A549 (cell line): ENCODE data around the gene ZBTB8A. TPM values are rescaled to one million over a fixed set of nuclear protein-coding genes. Genes with fewer than 3 reads are reported as not detected.
A peak's percentile ranks its signal among the peaks of the same experiment; 100 is the strongest.
"Not testable (repeated sequence)": the region's sequence is repeated elsewhere in the genome, so short reads cannot be mapped to it uniquely, and the experiment has no call there.

ENCODE experiments used
- ATAC-seq, 2 experiments: fragments of 200-7000 bp in 1 of 2; fragments of >200 bp in 1 of 2; cut with Nextera tagmentation in 1 of 2; cut with Tn5 transposase in 1 of 2; 3 replicates each; pipeline versions ENCODE4 v1.8.0 to v1.9.1; 2018 to 2020; ENCODE audit warnings: mild to moderate bottlenecking in 1 of 2, moderate library complexity in 1 of 2
- CTCF ChIA-PET: fragments of 300-600 bp; sonication (Branson Sonifier 250); formaldehyde crosslinking; extraction: SDS; loops from one replicate; lab custom pipeline; 2021; ENCODE audit warnings: antibody characterized with exemption, inconsistent platforms; lab: Yijun Ruan, JAX
- POLR2A ChIA-PET: fragments of 350-600 bp; formaldehyde crosslinking; extraction: SDS; loops from one replicate; lab custom pipeline; 2021; ENCODE audit warnings: antibody characterized with exemption, inconsistent platforms; lab: Yijun Ruan, JAX
- DNase-seq, 2 experiments: peaks; one replicate each; pipeline versions ENCODE4 v3.0.0 to v3.0.0-alpha.2; 2011 to 2016; ENCODE audit warnings: low read depth in 1 of 2, low spot score in 1 of 2
- FAIRE-seq: peaks from 2 replicates; lab custom pipeline; 2011; peaks lifted over from hg19 to GRCh38; lab: Jason Lieb, UNC
- H3K27ac ChIP-seq, 2 experiments: fragments of >200 bp; sonication (Bioruptor Twin); formaldehyde crosslinking; 3 replicates each; pipeline ENCODE4 v1.5.1; 2016 to 2017
- H3K4me1 ChIP-seq: fragments of >200 bp; sonication (Bioruptor Twin); formaldehyde crosslinking; 3 replicates; pipeline ENCODE4 v1.6.1; 2016
- H3K4me2 ChIP-seq: fragments of >200 bp; sonication (Bioruptor Twin); formaldehyde crosslinking; 3 replicates; pipeline ENCODE4 v1.6.1; 2016
- H3K4me3 ChIP-seq: fragments of >200 bp; sonication (Bioruptor Twin); formaldehyde crosslinking; 3 replicates; pipeline ENCODE4 v1.5.1; 2016
- H3K9me3 ChIP-seq: fragments of >200 bp; sonication (Bioruptor Twin); formaldehyde crosslinking; 3 replicates; pipeline ENCODE4 v1.6.1; 2016
- ATOH8 ChIP-seq: fragments of 250-450 bp; sonication (Bioruptor Pico); IDR thresholded peaks from 2 replicates; pipeline ENCODE4 v1.5.0; 2020; ENCODE audit warnings: low read depth, mild to moderate bottlenecking, moderate library complexity
- CBX8 ChIP-seq: fragments of 200-600 bp; sonication (generic); IDR thresholded peaks from 2 replicates; pipeline ENCODE4 v1.6.1; 2016
- ELK1 ChIP-seq: fragments of 150-350 bp; IDR thresholded peaks from 2 replicates; pipeline ENCODE4 v1.6.1; 2014; ENCODE audit warnings: low read depth, mild to moderate bottlenecking, low read length
- EP300 ChIP-seq, 2 experiments: fragments of >200 bp; sonication (Bioruptor Twin); formaldehyde crosslinking; IDR thresholded peaks; 2 replicates in 1 of 2; 3 replicates in 1 of 2; pipeline ENCODE4 v1.6.1; 2016 to 2017
- FOXS1 ChIP-seq: fragments of 250-450 bp; sonication (Bioruptor Pico); IDR thresholded peaks from 2 replicates; pipeline ENCODE4 v1.5.0; 2020; ENCODE audit warnings: mild to moderate bottlenecking, moderate library complexity
- GATA3 ChIP-seq: IDR thresholded peaks from 2 replicates; pipeline ENCODE4 v1.6.1; 2012; ENCODE audit warnings: borderline replicate concordance
- HMGXB4 ChIP-seq: fragments of 250-450 bp; sonication (Bioruptor Pico); IDR thresholded peaks from 2 replicates; pipeline ENCODE4 v1.5.0; 2021; ENCODE audit warnings: mild to moderate bottlenecking, moderate library complexity, borderline replicate concordance
- KDM5A ChIP-seq: fragments of 200-600 bp; sonication (generic); IDR thresholded peaks from 2 replicates; pipeline ENCODE4 v1.6.1; 2016; ENCODE audit warnings: antibody characterized with exemption, mild to moderate bottlenecking
- MAZ ChIP-seq: fragments of 150-350 bp; IDR thresholded peaks from 2 replicates; pipeline ENCODE4 v1.6.1; 2014; ENCODE audit warnings: antibody characterized with exemption, low read depth, low read length, borderline replicate concordance
- MYC ChIP-seq: IDR thresholded peaks from 2 replicates; pipeline ENCODE4 v1.6.1; 2012; ENCODE audit warnings: mild to moderate bottlenecking, inconsistent platforms, low read length, improper control_type of control experiment, borderline replicate concordance
- NPAS2 ChIP-seq: fragments of 250-450 bp; sonication (Bioruptor Pico); IDR thresholded peaks from 2 replicates; pipeline ENCODE4 v1.8.0; 2022; ENCODE audit warnings: mild to moderate bottlenecking, moderate library complexity, borderline replicate concordance
- PBX3 ChIP-seq: IDR thresholded peaks from 2 replicates; pipeline ENCODE4 v1.6.1; 2012
- POLR2AphosphoS2 ChIP-seq: conservative IDR thresholded peaks from 2 replicates; pipeline ENCODE4 v1.6.1; 2012; ENCODE audit warnings: low read length, improper control_type of control experiment, inconsistent platforms
- RARB ChIP-seq: fragments of 250-450 bp; sonication (Bioruptor Pico); IDR thresholded peaks from 2 replicates; pipeline ENCODE4 v1.8.0; 2021; ENCODE audit warnings: mild to moderate bottlenecking, moderate library complexity
- RCOR1 ChIP-seq: fragments of 150-350 bp; IDR thresholded peaks from 2 replicates; pipeline ENCODE4 v1.6.1; 2014; ENCODE audit warnings: antibody characterized with exemption, low read length, low read depth
- RFX5 ChIP-seq: fragments of 450-650 bp; IDR thresholded peaks from 2 replicates; pipeline ENCODE4 v1.7.1; 2014; ENCODE audit warnings: antibody characterized with exemption, mild to moderate bottlenecking, moderate library complexity
- ZC3H11A ChIP-seq: fragments of 450-650 bp; IDR thresholded peaks from 2 replicates; pipeline ENCODE4 v1.6.1; 2014; ENCODE audit warnings: antibody characterized with exemption, mild to moderate bottlenecking
- WGBS: methylation state at CpG from one replicate; pipeline ENCODE4 v1.1.6; 2017; ENCODE audit errors: missing lambda C conversion rate; 5-methylcytosine and 5-hydroxymethylcytosine counted together
- polyA plus RNA-seq, 4 experiments: library from polyadenylated mRNA; depleted of rRNA in 3 of 4; stranded (reverse); fragments of >200 nt; fragmentation: RNase III in 1 of 4; extraction: RNeasy Plus Mini Kit Qiagen cat#74134 plus additional on column Dnase treatment in 1 of 4; gene quantifications; 2 replicates in 3 of 4; 3 replicates in 1 of 4; pipeline ENCODE4 v1.2.3, GENCODE V29; 2011 to 2017

Gene ZBTB8A
- polyA plus RNA-seq, 2 of the 4 experiments (the other 2 are of a cell fraction) = 2.7 to 6.0 TPM

GRCh38 chr1:32549616-32550015 lies 10.4 kb downstream of the ZBTB8A start:
- POLR2A ChIA-PET = no interaction called here
- 86% methylated on average over 3 of the region's 3 CpGs for WGBS
- no peak for FAIRE-seq

GRCh38 chr1:32554288-32554687 lies 15.1 kb downstream of the ZBTB8A start:
- H3K4me1 ChIP-seq = no peaks in the 10 kb centered on the region
- DNase-seq = no peak
- WGBS = 90% methylated on average over 3 of the region's 3 CpGs
- ChIA-PET CTCF (no interaction called here), POLR2A (no interaction called here)
- ATAC-seq = no peak
- H3K27ac ChIP-seq = no peak overlapping the region
- H3K4me3 ChIP-seq = no peak overlapping the region
- no peak for TF ChIP-seq PBX3
- TF ChIP-seq ZC3H11A = peak; percentile 75
- no peak overlapping the region for H3K4me2 ChIP-seq
- no peaks in the 10 kb centered on the region for H3K9me3 ChIP-seq
- no peak for FAIRE-seq

More at GRCh38 chr1:32549616-32550015, 10.4 kb downstream of the ZBTB8A start:
- DNase-seq (no peak), ATAC-seq (no peak)
- CTCF ChIA-PET = interaction anchor here (1.1 kb wide), 1 partner anchor 29 kb away, joined by 5 read pairs; no protein-coding TSS in a partner anchor
- Histone ChIP-seq H3K4me2 (no peak overlapping the region), H3K27ac (no peak overlapping the region), H3K4me1 (no peaks in the 10 kb centered on the region), H3K9me3 (no peaks in the 10 kb centered on the region), H3K4me3 (no peak overlapping the region)
- no peak for TF ChIP-seq RARB
- no peak for TF ChIP-seq GATA3
- TF ChIP-seq MAZ = no peak
- no peak for TF ChIP-seq POLR2AphosphoS2
- no peak for TF ChIP-seq ZC3H11A
- TF ChIP-seq CBX8 = no peak
- TF ChIP-seq KDM5A = no peak
- TF ChIP-seq NPAS2 (CRISPR knock-in tag) = no peak
- TF ChIP-seq HMGXB4 (CRISPR knock-in tag) = no peak
- no peak for TF ChIP-seq EP300 (IDR thresholded peaks at IDR 0.05)
- no peak for TF ChIP-seq RFX5
- no peak for TF ChIP-seq RCOR1
- TF ChIP-seq FOXS1 (CRISPR knock-in tag) = no peak
- TF ChIP-seq ATOH8 (CRISPR knock-in tag) = no peak
- no peak for TF ChIP-seq ELK1
- no peak for TF ChIP-seq MYC

GRCh38 chr1:32557035-32557434 lies 17.8 kb downstream of the ZBTB8A start:
- FAIRE-seq, H3K9me3 ChIP-seq, H3K4me1 ChIP-seq, H3K4me2 ChIP-seq, H3K27ac ChIP-seq, H3K4me3 ChIP-seq, POLR2A ChIA-PET, ATAC-seq, CTCF ChIA-PET, DNase-seq: not testable (repeated sequence)
- WGBS = 97% methylated on average over 5 of the region's 5 CpGs
